Measurements from ENCODE around the gene CDH23.

Gene CDH23

GRCh38 chr10:71432101-71432905 is 35.6 kb downstream of the CDH23 start:
- H3K4me1 ChIP-seq (ENCODE audit: insufficient read depth, insufficient read length), result peaks cover 12% of the 10 kb centered on the region
- DNase-seq (ENCODE audit: low read depth, low spot score), result no peak
- H3K27me3 ChIP-seq (ENCODE audit: insufficient read depth, insufficient read length), result no peaks in the 10 kb centered on the region
- H3K4me3 ChIP-seq (ENCODE audit: insufficient read length, low read depth), result no peak overlapping the region
- TF ChIP-seq YY1 (IDR thresholded peaks at IDR 0.05; ENCODE audit: insufficient read depth, insufficient read length) (no peak), SUZ12 (IDR thresholded peaks at IDR 0.05; ENCODE audit: extremely low read depth, insufficient read depth, insufficient read length) (no peak), ZNF274 (IDR thresholded peaks at IDR 0.05; ENCODE audit: low read depth, low read length) (no peak)
- H3K9me3 ChIP-seq (ENCODE audit: insufficient read depth, low read length), result no peaks in the 10 kb centered on the region
- H3K9ac ChIP-seq (ENCODE audit: insufficient read length, low read depth), result no peak overlapping the region
- H3K36me3 ChIP-seq (ENCODE audit: insufficient read depth, insufficient read length, low read length), result no peaks in the 10 kb centered on the region

GRCh38 chr10:71432956-71433767 is 36.4 kb downstream of the CDH23 start:
- TF ChIP-seq SUZ12 (IDR thresholded peaks at IDR 0.05; ENCODE audit: extremely low read depth, insufficient read depth, insufficient read length), result no peak
- no peak for TF ChIP-seq YY1 (IDR thresholded peaks at IDR 0.05; ENCODE audit: insufficient read depth, insufficient read length)
- TF ChIP-seq ZNF274 (IDR thresholded peaks at IDR 0.05; ENCODE audit: low read depth, low read length), result no peak
- no peak for DNase-seq (ENCODE audit: low read depth, low spot score)
- no peaks in the 10 kb centered on the region for H3K36me3 ChIP-seq (ENCODE audit: insufficient read depth, insufficient read length, low read length)

GRCh38 chr10:71433768-71434744 is 37.3 kb downstream of the CDH23 start:
- Histone ChIP-seq H3K9ac (ENCODE audit: insufficient read length, low read depth) (no peak overlapping the region), H3K27me3 (ENCODE audit: insufficient read depth, insufficient read length) (no peaks in the 10 kb centered on the region), H3K4me1 (ENCODE audit: insufficient read depth, insufficient read length) (peaks cover 12% of the 10 kb centered on the region), H3K9me3 (ENCODE audit: insufficient read depth, low read length) (no peaks in the 10 kb centered on the region), H3K36me3 (ENCODE audit: insufficient read depth, insufficient read length, low read length) (no peaks in the 10 kb centered on the region), H3K4me3 (ENCODE audit: insufficient read length, low read depth) (no peak overlapping the region)
- TF ChIP-seq ZNF274 (IDR thresholded peaks at IDR 0.05; ENCODE audit: low read depth, low read length) (no peak), SUZ12 (IDR thresholded peaks at IDR 0.05; ENCODE audit: extremely low read depth, insufficient read depth, insufficient read length) (no peak), YY1 (IDR thresholded peaks at IDR 0.05; ENCODE audit: insufficient read depth, insufficient read length) (no peak)
- DNase-seq (ENCODE audit: low read depth, low spot score), result no peak

More at GRCh38 chr10:71432956-71433767, 36.4 kb downstream of the CDH23 start:
- H3K9me3 ChIP-seq (ENCODE audit: insufficient read depth, low read length), result no peaks in the 10 kb centered on the region
- H3K9ac ChIP-seq (ENCODE audit: insufficient read length, low read depth), result no peak overlapping the region
- no peak overlapping the region for H3K4me3 ChIP-seq (ENCODE audit: insufficient read length, low read depth)
- H3K4me1 ChIP-seq (ENCODE audit: insufficient read depth, insufficient read length), result peaks cover 12% of the 10 kb centered on the region
- H3K27me3 ChIP-seq (ENCODE audit: insufficient read depth, insufficient read length), result no peaks in the 10 kb centered on the region

DNA sequence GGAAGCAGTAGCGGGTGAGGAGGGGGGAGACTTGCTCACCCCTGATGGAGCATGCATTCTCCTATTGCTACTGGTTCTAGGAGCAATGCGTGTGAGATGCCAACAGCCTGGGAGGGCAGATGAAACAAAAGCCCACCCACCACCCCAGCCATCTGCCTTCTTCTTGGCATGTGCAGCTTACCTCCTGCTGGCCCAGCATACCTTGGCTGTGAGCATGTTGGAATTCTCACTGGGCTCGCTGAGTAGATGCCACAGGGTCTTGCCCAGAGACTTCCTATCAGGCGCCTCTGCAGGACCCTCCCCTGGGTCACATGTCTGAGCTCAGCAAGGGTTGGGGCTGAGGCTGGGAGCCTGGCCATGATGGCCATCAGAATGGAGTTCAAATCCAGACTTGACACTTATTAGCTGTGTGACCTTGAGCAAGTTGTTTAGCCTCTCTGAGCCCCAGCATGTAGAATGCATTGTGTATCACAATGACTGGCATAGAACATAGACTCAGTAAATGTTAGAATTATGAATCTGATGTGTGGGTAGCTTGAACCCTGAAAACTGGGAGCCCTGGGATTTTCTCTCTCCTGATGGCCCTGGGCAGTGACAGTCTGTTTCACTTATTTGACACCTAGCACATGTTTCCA is 38.2 kb downstream of the CDH23 start:
- H3K9ac ChIP-seq (ENCODE audit: insufficient read length, low read depth), result no peak overlapping the region
- DNase-seq (ENCODE audit: low read depth, low spot score), result no peak
- H3K9me3 ChIP-seq (ENCODE audit: insufficient read depth, low read length), result no peaks in the 10 kb centered on the region
- TF ChIP-seq YY1 (IDR thresholded peaks at IDR 0.05; ENCODE audit: insufficient read depth, insufficient read length) (no peak), ZNF274 (IDR thresholded peaks at IDR 0.05; ENCODE audit: low read depth, low read length) (no peak), SUZ12 (IDR thresholded peaks at IDR 0.05; ENCODE audit: extremely low read depth, insufficient read depth, insufficient read length) (no peak)
- peaks cover 12% of the 10 kb centered on the region for H3K4me1 ChIP-seq (ENCODE audit: insufficient read depth, insufficient read length)
- no peaks in the 10 kb centered on the region for H3K27me3 ChIP-seq (ENCODE audit: insufficient read depth, insufficient read length)
- H3K4me3 ChIP-seq (ENCODE audit: insufficient read length, low read depth), result no peak overlapping the region
- H3K36me3 ChIP-seq (ENCODE audit: insufficient read depth, insufficient read length, low read length), result no peaks in the 10 kb centered on the region

DNA sequence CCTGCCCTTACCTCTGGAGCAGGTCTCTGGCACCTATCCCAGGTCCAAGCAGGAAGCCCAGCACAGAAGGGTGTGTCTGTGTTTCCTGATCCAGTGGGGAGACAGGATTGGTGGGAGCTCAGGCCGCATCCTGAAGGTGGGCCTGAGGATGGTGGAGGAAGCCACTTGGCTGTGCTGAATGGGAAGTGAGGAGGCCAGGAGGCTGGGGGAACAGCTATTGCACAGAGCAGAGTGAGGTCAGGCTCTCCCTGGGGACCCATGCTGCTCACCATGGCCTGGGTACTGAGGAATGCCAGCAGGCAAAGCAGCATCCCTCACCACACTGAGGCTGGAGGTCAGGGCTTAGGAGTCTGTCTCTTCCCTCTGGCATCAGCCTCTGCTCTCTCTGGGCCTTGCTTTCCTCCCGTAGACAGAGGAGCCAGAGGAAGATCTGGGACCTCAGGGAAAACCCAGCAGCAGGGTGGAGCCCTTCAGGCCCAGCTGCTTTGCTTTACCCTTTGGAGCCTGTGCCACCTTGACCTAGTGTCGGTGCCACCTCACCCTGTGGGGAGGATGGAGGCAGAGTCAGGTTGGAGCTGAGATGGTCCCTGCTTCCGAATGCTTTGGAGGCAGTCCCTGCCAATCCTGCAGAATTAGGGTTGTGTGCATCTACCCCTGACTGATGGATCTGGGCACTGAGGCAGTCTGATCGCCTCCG is 39.0 kb downstream of the CDH23 start:
- peaks cover 14% of the 10 kb centered on the region for H3K4me1 ChIP-seq (ENCODE audit: insufficient read depth, insufficient read length)
- H3K9me3 ChIP-seq (ENCODE audit: insufficient read depth, low read length), result no peaks in the 10 kb centered on the region
- H3K9ac ChIP-seq (ENCODE audit: insufficient read length, low read depth), result no peak overlapping the region
- no peaks in the 10 kb centered on the region for H3K36me3 ChIP-seq (ENCODE audit: insufficient read depth, insufficient read length, low read length)
- H3K27me3 ChIP-seq (ENCODE audit: insufficient read depth, insufficient read length), result no peaks in the 10 kb centered on the region
- H3K4me3 ChIP-seq (ENCODE audit: insufficient read length, low read depth), result no peak overlapping the region
- no peak for TF ChIP-seq SUZ12 (IDR thresholded peaks at IDR 0.05; ENCODE audit: extremely low read depth, insufficient read depth, insufficient read length)
- TF ChIP-seq YY1 (IDR thresholded peaks at IDR 0.05; ENCODE audit: insufficient read depth, insufficient read length), result no peak
- TF ChIP-seq ZNF274 (IDR thresholded peaks at IDR 0.05; ENCODE audit: low read depth, low read length), result no peak
- DNase-seq (ENCODE audit: low read depth, low spot score), result no peak

Measured in NT2/D1 (cell line).